ENCODE measurements around the gene PAK2.

DNA sequence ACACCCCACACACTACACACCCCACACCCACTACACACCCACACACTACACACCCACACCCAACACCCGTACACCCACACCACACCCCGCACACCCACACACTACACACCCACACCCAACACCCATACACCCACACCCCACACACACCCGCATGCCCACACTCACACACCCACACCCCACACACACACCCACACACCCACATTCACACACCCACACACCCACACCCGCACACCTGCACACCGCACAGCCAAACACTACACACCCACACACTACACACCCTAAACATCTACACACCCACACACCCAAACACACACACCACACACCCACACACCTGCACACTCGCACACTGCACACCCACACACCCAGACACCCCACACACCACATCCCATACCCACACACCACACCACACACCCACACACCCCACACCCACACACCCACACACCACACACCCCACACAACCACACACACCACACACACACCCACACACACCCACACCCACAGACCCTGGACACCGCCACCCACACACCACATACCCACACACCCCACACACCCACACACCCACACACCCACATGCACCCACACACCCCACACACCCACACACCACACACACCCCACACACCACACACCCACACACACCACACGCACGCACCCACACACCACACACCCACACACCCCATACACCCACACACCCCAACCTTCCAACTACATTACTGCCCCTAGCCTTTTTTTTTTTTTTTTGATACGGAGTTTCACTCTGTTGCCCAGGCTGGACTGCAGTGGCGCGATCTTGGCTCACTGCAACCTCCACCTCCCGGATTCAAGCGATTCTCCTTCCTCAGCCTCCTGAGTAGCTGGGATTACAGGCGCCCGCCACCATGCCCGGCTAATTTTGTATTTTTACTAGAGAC, 44.5 kb upstream of the PAK2 start:
- TF ChIP-seq, protein P1, sequence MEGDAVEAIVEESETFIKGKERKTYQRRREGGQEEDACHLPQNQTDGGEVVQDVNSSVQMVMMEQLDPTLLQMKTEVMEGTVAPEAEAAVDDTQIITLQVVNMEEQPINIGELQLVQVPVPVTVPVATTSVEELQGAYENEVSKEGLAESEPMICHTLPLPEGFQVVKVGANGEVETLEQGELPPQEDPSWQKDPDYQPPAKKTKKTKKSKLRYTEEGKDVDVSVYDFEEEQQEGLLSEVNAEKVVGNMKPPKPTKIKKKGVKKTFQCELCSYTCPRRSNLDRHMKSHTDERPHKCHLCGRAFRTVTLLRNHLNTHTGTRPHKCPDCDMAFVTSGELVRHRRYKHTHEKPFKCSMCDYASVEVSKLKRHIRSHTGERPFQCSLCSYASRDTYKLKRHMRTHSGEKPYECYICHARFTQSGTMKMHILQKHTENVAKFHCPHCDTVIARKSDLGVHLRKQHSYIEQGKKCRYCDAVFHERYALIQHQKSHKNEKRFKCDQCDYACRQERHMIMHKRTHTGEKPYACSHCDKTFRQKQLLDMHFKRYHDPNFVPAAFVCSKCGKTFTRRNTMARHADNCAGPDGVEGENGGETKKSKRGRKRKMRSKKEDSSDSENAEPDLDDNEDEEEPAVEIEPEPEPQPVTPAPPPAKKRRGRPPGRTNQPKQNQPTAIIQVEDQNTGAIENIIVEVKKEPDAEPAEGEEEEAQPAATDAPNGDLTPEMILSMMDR (conservative IDR thresholded peaks at IDR 0.05; ENCODE audit: low read depth in 2 of 2), result no peak
- no peak for TF ChIP-seq POLR2AphosphoS5 (IDR thresholded peaks at IDR 0.05; ENCODE audit: low read depth)
- no peak for TF ChIP-seq EZH2phosphoT487 (IDR thresholded peaks at IDR 0.05; ENCODE audit: unreplicated experiment)
- no peak for TF ChIP-seq EZH2 (IDR thresholded peaks at IDR 0.05; ENCODE audit: low read depth, unreplicated experiment)

Data from GM23338 (cell line).